ENCODE results near the gene MTMR1. TPM values are rescaled to one million over a fixed set of nuclear protein-coding genes. Genes with fewer than 3 reads are reported as not detected.

The MTMR1 gene
- total and polyA plus RNA-seq, 9 of the 15 experiments (the other 6 are each of a cell fraction or from before 2014, with no cell fraction given), result 0.96 to 35.4 (median 22.4) TPM

GRCh38 chrX:150731795-150732194 is 38.6 kb downstream of the MTMR1 start:
- CTCF ChIA-PET (ENCODE audit: low intra/inter-chr PET ratio), result no interaction called here
- in situ Hi-C loops (cut with MboI) (no loop called here), intact Hi-C loops (cut with micrococcal nuclease) (no loop called here)
- H3K4me1 ChIP-seq (replicated peaks in 1 of 2; ENCODE audit: control insufficient read depth in 2 of 2, insufficient read depth in 2 of 2, low read length in 2 of 2), result no peaks in the 10 kb centered on the region
- H3K27ac ChIP-seq (ENCODE audit: extremely low read depth, low read depth, low read length), result no peak overlapping the region
- WGBS (ENCODE audit: insufficient coverage, low coverage, missing lambda C conversion rate), result 93% methylated on average over 3 of the region's 3 CpGs
- no peaks in the 10 kb centered on the region for H3K9me1 ChIP-seq (ENCODE audit: control insufficient read depth, insufficient read depth, low read length)
- no peak for FAIRE-seq
- DNase-seq (ENCODE audit: extremely low read depth in 1 of 4, low spot score in 3 of 4), result peak in 2 of 4 experiments; percentile 3 to 10
- no peaks in the 10 kb centered on the region for H3K79me2 ChIP-seq (ENCODE audit: control insufficient read depth, insufficient read depth, low read length)
- H3K4me2 ChIP-seq (ENCODE audit: insufficient read depth, low read length), result no peak overlapping the region
- no TSS peak for BruUV-seq (replicated peaks)
- H3K9me3 ChIP-seq (replicated peaks; ENCODE audit: control insufficient read depth, insufficient read depth, low read depth, low read length), result no peaks in the 10 kb centered on the region
- peaks cover 93% of the 10 kb centered on the region for H3K36me3 ChIP-seq (ENCODE audit: control insufficient read depth, insufficient read depth, low read length)
- ATAC-seq, result no peak
- no peaks in the 10 kb centered on the region for H4K20me1 ChIP-seq (replicated peaks; ENCODE audit: control insufficient read depth, insufficient read depth, low read length)
- H2AFZ ChIP-seq (ENCODE audit: low read depth, low read length), result no peak overlapping the region
- no peak overlapping the region for H3K9ac ChIP-seq (ENCODE audit: insufficient read depth in 1 of 2, low read depth in 2 of 2, low read length in 2 of 2)
- H3K4me3 ChIP-seq, result no peak overlapping the region
- no peaks in the 10 kb centered on the region for H3K27me3 ChIP-seq (ENCODE audit: control insufficient read depth in 2 of 2, insufficient read depth in 2 of 2, low read length in 2 of 2)
- POLR2A ChIA-PET, result no interaction called here
- no peak for TF ChIP-seq PTTG1 (tag; IDR thresholded peaks at IDR 0.05; ENCODE audit: low read depth)
- TF ChIP-seq PRPF4 (IDR thresholded peaks at IDR 0.05; ENCODE audit: insufficient read depth, low read depth, low read length, poor library complexity, severe bottlenecking), result no peak
- no peak for TF ChIP-seq RBFOX2 (IDR thresholded peaks at IDR 0.05; ENCODE audit: low read depth, low read length)
- no peak for TF ChIP-seq RBM34 (IDR thresholded peaks at IDR 0.05; ENCODE audit: borderline replicate concordance, insufficient read depth, low read length)
- no peak for TF ChIP-seq ZNF280A (IDR thresholded peaks at IDR 0.05; ENCODE audit: low read depth, partially characterized antibody)
- no peak for TF ChIP-seq NUFIP1 (IDR thresholded peaks at IDR 0.05; ENCODE audit: partially characterized antibody)
- no peak for TF ChIP-seq ZFPM2 (CRISPR knock-in tag; IDR thresholded peaks at IDR 0.05)
- TF ChIP-seq KHSRP (IDR thresholded peaks at IDR 0.05), result no peak
- TF ChIP-seq, protein P1, sequence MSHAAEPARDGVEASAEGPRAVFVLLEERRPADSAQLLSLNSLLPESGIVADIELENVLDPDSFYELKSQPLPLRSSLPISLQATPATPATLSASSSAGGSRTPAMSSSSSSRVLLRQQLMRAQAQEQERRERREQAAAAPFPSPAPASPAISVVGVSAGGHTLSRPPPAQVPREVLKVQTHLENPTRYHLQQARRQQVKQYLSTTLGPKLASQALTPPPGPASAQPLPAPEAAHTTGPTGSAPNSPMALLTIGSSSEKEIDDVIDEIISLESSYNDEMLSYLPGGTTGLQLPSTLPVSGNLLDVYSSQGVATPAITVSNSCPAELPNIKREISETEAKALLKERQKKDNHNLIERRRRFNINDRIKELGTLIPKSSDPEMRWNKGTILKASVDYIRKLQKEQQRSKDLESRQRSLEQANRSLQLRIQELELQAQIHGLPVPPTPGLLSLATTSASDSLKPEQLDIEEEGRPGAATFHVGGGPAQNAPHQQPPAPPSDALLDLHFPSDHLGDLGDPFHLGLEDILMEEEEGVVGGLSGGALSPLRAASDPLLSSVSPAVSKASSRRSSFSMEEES (CRISPR knock-in tag; IDR thresholded peaks at IDR 0.05), result no peak
- no peak for TF ChIP-seq BHLHE40 (IDR thresholded peaks at IDR 0.05; ENCODE audit: low read length)
- no peak for TF ChIP-seq ZNF41 (CRISPR knock-in tag; conservative IDR thresholded peaks at IDR 0.05)
- TF ChIP-seq U2AF2 (optimal IDR thresholded peaks at IDR 0.05; ENCODE audit: low read depth, low read length), result no peak
- TF ChIP-seq RB1 (IDR thresholded peaks at IDR 0.05; ENCODE audit: low read depth), result no peak
- TF ChIP-seq, protein P2, sequence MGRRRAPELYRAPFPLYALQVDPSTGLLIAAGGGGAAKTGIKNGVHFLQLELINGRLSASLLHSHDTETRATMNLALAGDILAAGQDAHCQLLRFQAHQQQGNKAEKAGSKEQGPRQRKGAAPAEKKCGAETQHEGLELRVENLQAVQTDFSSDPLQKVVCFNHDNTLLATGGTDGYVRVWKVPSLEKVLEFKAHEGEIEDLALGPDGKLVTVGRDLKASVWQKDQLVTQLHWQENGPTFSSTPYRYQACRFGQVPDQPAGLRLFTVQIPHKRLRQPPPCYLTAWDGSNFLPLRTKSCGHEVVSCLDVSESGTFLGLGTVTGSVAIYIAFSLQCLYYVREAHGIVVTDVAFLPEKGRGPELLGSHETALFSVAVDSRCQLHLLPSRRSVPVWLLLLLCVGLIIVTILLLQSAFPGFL (CRISPR knock-in tag; IDR thresholded peaks at IDR 0.05), result no peak
- no peak for TF ChIP-seq TSC22D4 (tag; IDR thresholded peaks at IDR 0.05)
- TF ChIP-seq COPS2 (conservative IDR thresholded peaks at IDR 0.05), result no peak
- no peak for TF ChIP-seq ZNF280B (CRISPR knock-in tag; IDR thresholded peaks at IDR 0.05)
- no peak for TF ChIP-seq CBX5 (IDR thresholded peaks at IDR 0.05; ENCODE audit: borderline replicate concordance, low read depth)
- TF ChIP-seq ZNF717 (CRISPR knock-in tag; IDR thresholded peaks at IDR 0.05), result no peak
